ENCODE data around the gene CHCHD4. TPM values are rescaled to one million over a fixed set of nuclear protein-coding genes. Genes with fewer than 3 reads are reported as not detected.

The CHCHD4 gene
- total RNA-seq, 2 experiments from 2014 or later: 27.6 to 30.2 TPM

DNA sequence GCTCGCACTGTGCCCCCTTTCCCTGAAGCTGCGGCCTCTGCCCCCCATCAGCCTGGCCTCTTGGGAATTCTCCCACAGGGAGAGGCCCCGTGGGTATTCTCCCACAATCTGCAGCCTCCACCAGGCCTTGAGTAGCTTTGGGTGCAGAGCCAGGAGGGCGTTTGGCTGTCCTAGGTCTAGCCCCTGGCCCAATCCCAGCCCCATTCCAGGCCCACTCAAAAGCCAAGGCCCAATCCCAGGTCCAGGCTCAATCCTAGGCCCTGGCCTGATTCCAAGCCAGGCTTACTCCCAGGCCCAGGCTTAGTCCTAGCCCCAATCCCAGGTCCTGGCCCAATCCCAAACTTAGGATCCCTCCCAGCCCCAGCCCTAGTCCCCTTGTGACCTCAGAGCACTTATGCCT lies 59.8 kb downstream of the CHCHD4 start:
- no peak overlapping the region for H3K27ac Mint-ChIP-seq
- CTCF ChIA-PET: no interaction called here
- ATAC-seq (no peak), DNase-seq (no peak)
- H3K27me3 Mint-ChIP-seq: peaks cover 3% of the 10 kb centered on the region
- no peaks in the 10 kb centered on the region for H3K36me3 Mint-ChIP-seq (ENCODE audit: low read depth)
- intact Hi-C loops (cut with micrococcal nuclease): no loop called here
- POLR2A ChIA-PET: interaction anchor here (1.1 kb wide), 1 partner anchor 29 kb away, joined by 3 read pairs; no protein-coding TSS in a partner anchor
- no peaks in the 10 kb centered on the region for H3K4me1 Mint-ChIP-seq (ENCODE audit: low read depth)
- no peaks in the 10 kb centered on the region for H3K9me3 Mint-ChIP-seq
- TF ChIP-seq, protein P1, sequence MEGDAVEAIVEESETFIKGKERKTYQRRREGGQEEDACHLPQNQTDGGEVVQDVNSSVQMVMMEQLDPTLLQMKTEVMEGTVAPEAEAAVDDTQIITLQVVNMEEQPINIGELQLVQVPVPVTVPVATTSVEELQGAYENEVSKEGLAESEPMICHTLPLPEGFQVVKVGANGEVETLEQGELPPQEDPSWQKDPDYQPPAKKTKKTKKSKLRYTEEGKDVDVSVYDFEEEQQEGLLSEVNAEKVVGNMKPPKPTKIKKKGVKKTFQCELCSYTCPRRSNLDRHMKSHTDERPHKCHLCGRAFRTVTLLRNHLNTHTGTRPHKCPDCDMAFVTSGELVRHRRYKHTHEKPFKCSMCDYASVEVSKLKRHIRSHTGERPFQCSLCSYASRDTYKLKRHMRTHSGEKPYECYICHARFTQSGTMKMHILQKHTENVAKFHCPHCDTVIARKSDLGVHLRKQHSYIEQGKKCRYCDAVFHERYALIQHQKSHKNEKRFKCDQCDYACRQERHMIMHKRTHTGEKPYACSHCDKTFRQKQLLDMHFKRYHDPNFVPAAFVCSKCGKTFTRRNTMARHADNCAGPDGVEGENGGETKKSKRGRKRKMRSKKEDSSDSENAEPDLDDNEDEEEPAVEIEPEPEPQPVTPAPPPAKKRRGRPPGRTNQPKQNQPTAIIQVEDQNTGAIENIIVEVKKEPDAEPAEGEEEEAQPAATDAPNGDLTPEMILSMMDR (IDR thresholded peaks at IDR 0.05): no peak
- H3K4me3 Mint-ChIP-seq: no peak overlapping the region

DNA sequence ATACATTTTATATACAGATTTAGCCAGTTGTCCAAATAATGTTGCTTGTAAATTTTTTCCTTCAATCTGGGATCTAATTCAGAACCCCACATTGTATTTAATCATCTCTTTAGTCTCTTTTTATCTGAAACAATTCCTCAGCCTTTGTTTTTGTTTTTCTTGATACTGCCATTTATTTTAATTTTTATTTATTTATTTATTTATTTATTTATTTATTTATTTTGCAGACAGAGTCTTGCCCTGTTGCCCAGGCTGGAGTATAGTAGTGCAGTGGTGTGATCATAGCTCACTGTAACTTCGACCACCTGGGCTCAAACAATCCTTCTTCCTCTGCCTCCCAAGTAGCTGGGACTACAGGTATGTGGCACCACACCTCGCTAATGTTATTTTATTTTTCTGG lies 61.5 kb downstream of the CHCHD4 start:
- Mint-ChIP-seq H3K36me3 (ENCODE audit: low read depth) (no peaks in the 10 kb centered on the region), H3K4me1 (ENCODE audit: low read depth) (no peaks in the 10 kb centered on the region), H3K4me3 (no peak overlapping the region), H3K27ac (no peak overlapping the region), H3K9me3 (no peaks in the 10 kb centered on the region), H3K27me3 (peaks cover 3% of the 10 kb centered on the region)
- intact Hi-C loops (cut with micrococcal nuclease): no loop called here
- TF ChIP-seq, protein P1 (IDR thresholded peaks at IDR 0.05): no peak
- no peak for DNase-seq
- no peak for ATAC-seq
- ChIA-PET CTCF (no interaction called here), POLR2A (no interaction called here)

Other genes with a start within 250 kb of the CHCHD4 start
- gene WNT7A, start 244.8 kb downstream of the CHCHD4 start, total RNA-seq: under 1 TPM in 1 of 2 experiments, not detected in 1; 0.09 TPM
- 10 to 100 TPM; 19.7 to 20.2 TPM for gene TMEM43, start 182 bp upstream of the CHCHD4 start, total RNA-seq
- 10 to 100 TPM; 23.5 to 24.8 TPM for gene XPC, start 53.7 kb upstream of the CHCHD4 start, total RNA-seq
- gene LSM3, start 53.9 kb upstream of the CHCHD4 start, total RNA-seq: 10 to 100 TPM; 20.0 to 20.5 TPM

Data from activated CD8-positive, alpha-beta T cell treated with anti-CD3 and anti-CD28 coated beads for 36 hours (primary cell).